HCT116 (cell line): ENCODE results near the gene ZNF496.

Experiments
- CEBPB ChIP-seq: IDR thresholded peaks from 2 replicates; pipeline ENCODE4 v1.6.1; 2012; ENCODE audit warnings: low read depth
- CTCF ChIP-seq, 3 experiments: fragments of 200-600 bp in 1 of 3; sonication (generic) in 1 of 3; IDR thresholded peaks in 2 of 3; conservative IDR thresholded peaks in 1 of 3; 2 replicates each; pipeline ENCODE4 v1.5.1; 2012 to 2017; ENCODE audit warnings: low read depth in 2 of 3, low read length in 2 of 3, antibody characterized with exemption in 1 of 3, borderline replicate concordance in 1 of 3, control low read depth in 1 of 3, mild to moderate bottlenecking in 1 of 3, mixed read lengths in 1 of 3, mixed run types in 1 of 3, moderate library complexity in 1 of 3; ENCODE audit not compliant: insufficient read depth in 1 of 3
- MAX ChIP-seq: IDR thresholded peaks from 2 replicates; pipeline ENCODE4 v1.6.1; 2012
- POLR2A ChIP-seq: IDR thresholded peaks from 2 replicates; pipeline ENCODE4 v1.7.0; 2011; ENCODE audit warnings: borderline replicate concordance; ENCODE audit not compliant: insufficient read depth, insufficient read length; ENCODE audit errors: extremely low read depth
- SIN3A ChIP-seq: IDR thresholded peaks from 2 replicates; pipeline ENCODE4 v1.6.1; 2012; ENCODE audit warnings: low read depth

- TF ChIP-seq CTCF (IDR thresholded peaks at IDR 0.05 in 2 of 3, conservative IDR thresholded peaks at IDR 0.05 in 1 of 3; ENCODE audit: borderline replicate concordance in 1 of 3, insufficient read depth in 1 of 3, low read depth in 2 of 3, low read length in 2 of 3) (no peak), POLR2A (no peak), CEBPB (no peak), SIN3A (no peak), MAX (no peak)
Observed at GRCh38 chr1:247378334-247379073, 46.8 kb upstream of the ZNF496 start.
